Measurements from ENCODE around the gene LRRIQ3.

DNA sequence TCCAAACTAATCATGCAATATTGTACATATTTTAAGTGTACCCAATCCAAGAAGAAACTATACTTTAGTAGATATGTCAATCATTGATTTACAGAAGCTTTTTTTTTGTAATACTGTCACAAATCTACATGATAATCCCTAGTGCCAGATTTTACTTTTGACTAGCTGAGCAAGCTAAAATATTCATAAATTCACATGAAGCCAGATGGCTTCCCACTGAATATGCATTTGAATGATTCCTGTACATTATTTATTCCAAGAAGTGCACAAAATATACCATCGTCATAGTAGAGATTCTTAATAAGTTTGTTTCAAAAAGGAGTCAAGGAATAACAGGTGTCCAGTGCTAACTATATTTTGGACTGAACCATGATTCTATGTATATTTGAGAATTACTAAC is 17.3 kb upstream of the LRRIQ3 start:
- TF ChIP-seq, protein P1, sequence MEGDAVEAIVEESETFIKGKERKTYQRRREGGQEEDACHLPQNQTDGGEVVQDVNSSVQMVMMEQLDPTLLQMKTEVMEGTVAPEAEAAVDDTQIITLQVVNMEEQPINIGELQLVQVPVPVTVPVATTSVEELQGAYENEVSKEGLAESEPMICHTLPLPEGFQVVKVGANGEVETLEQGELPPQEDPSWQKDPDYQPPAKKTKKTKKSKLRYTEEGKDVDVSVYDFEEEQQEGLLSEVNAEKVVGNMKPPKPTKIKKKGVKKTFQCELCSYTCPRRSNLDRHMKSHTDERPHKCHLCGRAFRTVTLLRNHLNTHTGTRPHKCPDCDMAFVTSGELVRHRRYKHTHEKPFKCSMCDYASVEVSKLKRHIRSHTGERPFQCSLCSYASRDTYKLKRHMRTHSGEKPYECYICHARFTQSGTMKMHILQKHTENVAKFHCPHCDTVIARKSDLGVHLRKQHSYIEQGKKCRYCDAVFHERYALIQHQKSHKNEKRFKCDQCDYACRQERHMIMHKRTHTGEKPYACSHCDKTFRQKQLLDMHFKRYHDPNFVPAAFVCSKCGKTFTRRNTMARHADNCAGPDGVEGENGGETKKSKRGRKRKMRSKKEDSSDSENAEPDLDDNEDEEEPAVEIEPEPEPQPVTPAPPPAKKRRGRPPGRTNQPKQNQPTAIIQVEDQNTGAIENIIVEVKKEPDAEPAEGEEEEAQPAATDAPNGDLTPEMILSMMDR (IDR thresholded peaks at IDR 0.05), result no peak
- TF ChIP-seq POLR2A (IDR thresholded peaks at IDR 0.05), result no peak
